GM12874 (cell line): ENCODE measurements around the gene ACER1.

ENCODE experiments used
- TF ChIP-seq, protein P1 (sequence below): IDR thresholded peaks from 2 replicates; pipeline ENCODE4 v1.5.1; 2011; ENCODE audit warnings: low read depth, mild to moderate bottlenecking, control low read depth, low read length, moderate library complexity; ENCODE audit not compliant: insufficient read depth

Gene ACER1

GRCh38 chr19:6362351-6362801 is 29.0 kb upstream of the ACER1 start:
- TF ChIP-seq, protein P1, sequence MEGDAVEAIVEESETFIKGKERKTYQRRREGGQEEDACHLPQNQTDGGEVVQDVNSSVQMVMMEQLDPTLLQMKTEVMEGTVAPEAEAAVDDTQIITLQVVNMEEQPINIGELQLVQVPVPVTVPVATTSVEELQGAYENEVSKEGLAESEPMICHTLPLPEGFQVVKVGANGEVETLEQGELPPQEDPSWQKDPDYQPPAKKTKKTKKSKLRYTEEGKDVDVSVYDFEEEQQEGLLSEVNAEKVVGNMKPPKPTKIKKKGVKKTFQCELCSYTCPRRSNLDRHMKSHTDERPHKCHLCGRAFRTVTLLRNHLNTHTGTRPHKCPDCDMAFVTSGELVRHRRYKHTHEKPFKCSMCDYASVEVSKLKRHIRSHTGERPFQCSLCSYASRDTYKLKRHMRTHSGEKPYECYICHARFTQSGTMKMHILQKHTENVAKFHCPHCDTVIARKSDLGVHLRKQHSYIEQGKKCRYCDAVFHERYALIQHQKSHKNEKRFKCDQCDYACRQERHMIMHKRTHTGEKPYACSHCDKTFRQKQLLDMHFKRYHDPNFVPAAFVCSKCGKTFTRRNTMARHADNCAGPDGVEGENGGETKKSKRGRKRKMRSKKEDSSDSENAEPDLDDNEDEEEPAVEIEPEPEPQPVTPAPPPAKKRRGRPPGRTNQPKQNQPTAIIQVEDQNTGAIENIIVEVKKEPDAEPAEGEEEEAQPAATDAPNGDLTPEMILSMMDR: no peak

GRCh38 chr19:6362027-6362350 is 28.6 kb upstream of the ACER1 start:
- TF ChIP-seq, protein P1: no peak

DNA sequence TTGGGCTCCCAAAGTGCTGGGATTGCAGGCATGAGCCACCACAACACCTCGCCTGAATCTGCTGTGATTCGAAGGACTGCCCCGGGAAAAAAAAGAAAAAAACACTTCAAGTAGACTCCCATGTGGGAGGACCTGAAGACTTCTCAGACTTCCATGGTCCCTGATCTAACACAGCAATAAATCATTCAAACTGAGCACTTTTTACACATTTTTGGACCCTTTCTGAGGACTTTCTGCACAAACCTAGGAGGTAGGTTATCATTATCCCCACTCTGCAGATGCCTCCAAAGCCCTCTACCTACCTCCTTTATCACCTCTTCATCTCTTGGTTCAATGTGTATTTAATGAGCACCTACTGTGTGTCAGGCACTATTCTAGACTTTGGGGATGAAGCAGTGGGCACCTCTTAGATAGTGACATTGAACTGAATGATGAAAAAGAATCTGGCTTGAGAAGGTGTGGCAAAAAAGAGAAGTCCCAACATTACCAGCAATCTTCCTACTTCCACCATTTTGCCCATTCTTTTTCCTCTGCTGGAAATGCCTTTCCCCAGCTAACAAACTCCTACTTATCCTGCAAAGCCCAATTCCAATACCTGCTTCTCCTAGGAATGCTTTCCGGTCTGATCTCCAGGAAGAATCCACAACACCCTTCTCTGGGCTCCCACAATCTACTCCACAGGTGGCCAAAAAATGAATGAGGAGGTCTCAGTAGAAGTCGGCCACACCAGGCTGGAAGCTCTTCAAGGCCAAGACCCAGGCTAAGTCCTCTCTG is 26.3 kb upstream of the ACER1 start:
- TF ChIP-seq, protein P1: no peak

GRCh38 chr19:6358003-6358402 is 24.6 kb upstream of the ACER1 start:
- TF ChIP-seq, protein P1: no peak

GRCh38 chr19:6357174-6357573 is 23.8 kb upstream of the ACER1 start:
- TF ChIP-seq, protein P1: no peak

DNA sequence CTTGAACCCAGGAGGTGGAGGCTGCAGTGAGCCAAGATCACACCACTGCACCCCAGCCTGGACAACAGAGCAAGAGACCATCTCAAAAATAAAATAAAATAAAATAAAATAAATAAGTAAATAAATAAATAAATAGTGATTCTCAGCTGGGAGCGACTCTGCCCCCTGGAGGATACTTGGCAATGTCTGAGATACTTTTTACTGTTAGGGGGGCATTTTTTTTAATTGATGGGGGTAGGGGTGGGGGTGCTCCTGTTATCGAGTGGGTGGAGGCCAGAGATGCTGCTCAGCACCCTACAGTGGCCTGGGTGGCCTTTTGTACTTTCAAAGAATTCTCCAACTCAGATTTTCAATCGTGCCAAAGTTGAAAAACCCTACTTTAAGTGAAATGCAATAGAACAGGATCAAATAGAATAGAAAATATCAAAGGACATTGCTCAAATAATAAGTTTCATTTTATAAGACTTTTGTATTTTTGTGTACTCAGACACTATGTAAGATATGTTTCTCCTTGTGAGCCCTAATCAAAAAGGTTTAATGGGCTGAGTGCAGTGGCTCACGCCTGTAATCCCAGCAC is 20.8 kb upstream of the ACER1 start:
- TF ChIP-seq, protein P1: peak; percentile 17; the same call in 1 of the 2 replicates

- TF ChIP-seq, protein P1: no peak
These were observed 19.2 kb upstream of the ACER1 start for GRCh38 chr19:6352381-6353165.
